HG03159 (cell line): Measurements from ENCODE around the gene TLR9.
"Not testable (repeated sequence)": the region's sequence is repeated elsewhere in the genome, so short reads cannot be mapped to it uniquely, and the experiment has no call there.

Source experiments
- ATAC-seq: cut with Tn5 transposase; IDR thresholded peaks from one replicate; pipeline ENCODE4 v1.9.1; 2021; ENCODE audit warnings: mild to moderate bottlenecking, moderate library complexity; ENCODE audit not compliant: unreplicated experiment

TLR9 gene

GRCh38 chr3:52196977-52197376 is 28.5 kb downstream of the TLR9 start:
- no peak for ATAC-seq

DNA sequence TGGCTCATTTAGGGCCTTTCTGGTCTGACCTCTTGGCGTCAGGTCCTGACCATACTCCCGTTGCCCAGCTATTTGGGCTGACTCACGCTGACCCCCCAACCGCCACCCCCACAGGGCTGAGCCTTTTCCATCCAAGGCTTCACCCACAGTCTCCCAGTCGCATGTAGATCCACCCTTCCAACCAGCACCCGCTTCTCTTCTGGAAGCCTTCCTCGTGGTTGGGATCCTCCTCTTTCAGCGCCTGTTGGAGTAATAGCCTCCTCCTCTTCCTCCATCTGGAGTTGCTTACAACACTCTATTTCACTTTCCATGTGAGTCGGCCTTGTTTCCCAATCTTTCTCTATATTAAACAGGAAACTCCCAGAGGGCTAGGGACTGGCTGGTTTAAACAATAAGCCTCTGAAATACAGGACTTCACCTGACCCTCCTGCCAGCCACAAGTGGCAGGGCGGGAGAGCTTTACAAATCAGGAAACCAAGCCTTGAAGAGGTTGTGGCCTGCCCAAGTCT is 29.6 kb downstream of the TLR9 start:
- ATAC-seq = no peak

- ATAC-seq = no peak
Observed at GRCh38 chr3:52195291-52195597, 30.2 kb downstream of the TLR9 start.

DNA sequence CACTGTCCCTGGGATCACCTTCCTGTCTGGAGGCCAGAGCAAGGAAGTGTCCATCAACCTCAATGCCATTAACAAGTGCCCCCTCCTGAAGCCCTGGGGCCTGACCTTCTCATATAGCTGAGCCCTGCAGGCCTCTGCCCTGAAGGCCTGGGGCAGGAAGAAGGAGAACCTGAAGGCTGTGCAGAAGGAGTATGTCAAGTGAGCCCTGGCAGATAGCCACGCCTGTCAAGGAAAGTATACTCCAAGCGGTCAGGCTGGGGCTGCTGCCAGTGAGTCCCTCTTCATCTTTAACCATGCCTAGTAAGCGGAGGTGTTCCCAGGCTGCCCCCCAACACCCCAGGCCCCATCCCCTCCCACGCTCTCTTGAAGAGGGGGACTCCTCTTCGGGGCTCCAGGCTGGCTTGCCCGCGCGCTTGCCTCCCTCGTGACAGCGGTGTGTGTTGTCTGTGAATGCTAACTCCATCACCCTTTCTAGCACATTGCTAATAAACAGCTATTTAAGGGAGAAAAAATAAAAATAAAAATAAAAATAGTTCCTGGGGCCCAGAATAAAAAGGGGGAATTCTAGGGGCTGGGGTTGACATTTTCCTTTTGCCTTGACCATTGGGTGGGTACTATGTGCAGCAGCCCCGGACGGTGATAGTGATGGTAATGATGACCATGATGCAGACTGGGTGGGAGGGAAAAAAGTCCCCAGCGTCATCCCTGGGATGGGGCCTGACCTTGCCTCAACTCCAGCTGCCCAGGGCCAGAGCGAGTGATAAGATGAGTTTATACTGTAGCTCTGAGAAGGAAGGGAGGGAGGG is 30.8 kb downstream of the TLR9 start:
- ATAC-seq = no peak

DNA sequence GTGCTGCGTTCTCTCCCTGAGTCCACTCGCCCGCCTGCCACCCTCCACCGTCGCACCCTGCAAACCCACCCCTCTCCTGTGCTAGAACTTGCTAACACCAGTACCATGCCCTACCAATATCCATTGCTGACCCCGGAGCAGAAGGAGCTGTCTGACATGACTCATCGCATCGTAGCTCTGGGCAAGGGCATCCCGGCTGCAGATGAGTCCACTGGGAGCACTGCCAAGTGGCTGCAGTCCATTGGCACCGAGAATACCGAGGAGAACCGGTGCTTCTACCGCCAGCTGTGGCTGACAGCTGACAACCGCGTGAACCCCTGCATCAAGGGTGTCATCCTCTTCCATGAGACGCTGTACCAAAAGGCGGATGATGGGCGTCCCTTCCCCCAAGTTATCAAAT is 32.4 kb downstream of the TLR9 start:
- ATAC-seq = no peak

DNA sequence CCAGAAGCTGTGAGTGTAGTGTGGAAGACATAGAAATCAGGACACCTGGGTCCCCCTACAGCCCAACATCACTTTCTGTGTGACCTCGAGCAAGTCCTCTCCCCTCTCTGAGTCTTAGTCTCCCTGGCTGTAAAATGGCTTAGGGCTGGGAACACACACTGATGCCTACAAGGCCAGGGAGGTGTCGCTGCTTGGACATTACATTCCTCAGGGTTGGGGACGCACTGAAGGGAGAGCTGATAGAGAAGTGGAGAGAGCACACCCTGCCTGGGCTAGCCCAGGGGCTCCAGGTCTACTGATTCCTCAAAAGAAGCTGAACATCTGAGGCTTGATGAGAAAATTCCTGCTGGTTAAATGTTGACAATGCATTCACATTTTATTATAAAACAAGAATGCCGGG is 33.8 kb downstream of the TLR9 start:
- ATAC-seq = no peak

DNA sequence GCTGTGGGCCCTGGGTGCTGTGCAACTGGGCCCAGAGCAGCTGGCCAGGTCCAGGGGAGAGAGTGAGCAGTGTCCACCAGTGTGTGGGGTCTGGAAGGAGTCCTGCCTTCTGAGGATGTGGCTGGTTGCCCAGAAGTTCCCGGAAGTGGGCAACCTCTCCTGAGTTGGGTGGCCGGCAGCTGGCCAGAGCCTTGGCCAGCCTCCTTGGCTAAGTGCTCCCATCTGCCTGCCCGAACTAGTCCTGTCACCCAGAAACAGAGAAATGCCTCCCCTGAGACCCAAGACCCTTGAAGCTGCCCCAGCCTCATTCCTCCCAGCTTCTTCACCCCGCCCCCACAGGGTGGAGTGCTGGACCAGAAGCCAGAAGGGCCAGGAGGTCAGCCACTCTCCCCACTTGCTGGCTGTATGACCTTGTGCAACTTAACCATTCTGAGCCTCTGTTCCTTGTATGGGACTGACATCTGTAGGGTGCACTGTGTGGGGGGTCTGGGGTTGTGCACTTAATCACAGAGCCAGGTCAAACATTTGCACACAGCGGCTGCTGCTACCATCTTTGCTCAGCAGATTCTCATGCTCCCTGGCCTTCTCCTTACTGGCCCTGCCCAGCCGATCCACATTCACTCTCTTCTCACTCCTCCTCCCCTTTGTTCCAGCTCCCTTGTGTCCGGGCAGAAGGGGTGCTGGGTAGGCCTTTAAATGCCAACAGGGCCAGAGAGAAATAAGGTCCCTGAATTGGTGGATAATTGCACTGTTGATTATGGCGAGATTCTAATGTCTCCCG is 35.0 kb downstream of the TLR9 start:
- no peak for ATAC-seq

DNA sequence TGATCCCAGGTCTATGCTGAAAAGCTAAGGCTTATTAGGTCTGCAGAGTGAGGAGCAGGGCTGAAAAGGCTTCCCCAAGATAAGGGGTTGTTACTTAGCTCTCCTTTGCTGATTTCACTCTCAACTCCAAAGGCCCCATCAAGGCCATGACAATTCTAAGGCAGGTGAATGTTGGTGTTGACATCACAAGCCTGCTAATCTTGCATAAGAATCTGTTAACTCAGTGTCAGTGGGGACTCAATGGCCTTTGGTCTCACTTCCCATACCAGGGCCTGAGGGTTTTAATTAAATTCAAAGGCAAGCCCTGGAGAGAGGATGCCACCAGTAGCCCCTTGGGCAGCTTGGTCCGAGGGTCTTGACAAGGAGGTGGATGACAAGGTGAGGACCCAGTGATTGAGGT is 36.9 kb downstream of the TLR9 start:
- no peak for ATAC-seq

GRCh38 chr3:52186729-52187128 is 38.7 kb downstream of the TLR9 start:
- ATAC-seq = no peak

- ATAC-seq = no peak
Observed at GRCh38 chr3:52185837-52186236, 39.6 kb downstream of the TLR9 start.

- ATAC-seq = no peak
Observed at GRCh38 chr3:52185311-52185710, 40.1 kb downstream of the TLR9 start.

- ATAC-seq = no peak
Observed at GRCh38 chr3:52184690-52185089, 40.8 kb downstream of the TLR9 start.

GRCh38 chr3:52183786-52184445 is 41.5 kb downstream of the TLR9 start:
- ATAC-seq = no peak

GRCh38 chr3:52182691-52183090 is 42.8 kb downstream of the TLR9 start:
- no peak for ATAC-seq

GRCh38 chr3:52182196-52182595 is 43.2 kb downstream of the TLR9 start:
- ATAC-seq = no peak

DNA sequence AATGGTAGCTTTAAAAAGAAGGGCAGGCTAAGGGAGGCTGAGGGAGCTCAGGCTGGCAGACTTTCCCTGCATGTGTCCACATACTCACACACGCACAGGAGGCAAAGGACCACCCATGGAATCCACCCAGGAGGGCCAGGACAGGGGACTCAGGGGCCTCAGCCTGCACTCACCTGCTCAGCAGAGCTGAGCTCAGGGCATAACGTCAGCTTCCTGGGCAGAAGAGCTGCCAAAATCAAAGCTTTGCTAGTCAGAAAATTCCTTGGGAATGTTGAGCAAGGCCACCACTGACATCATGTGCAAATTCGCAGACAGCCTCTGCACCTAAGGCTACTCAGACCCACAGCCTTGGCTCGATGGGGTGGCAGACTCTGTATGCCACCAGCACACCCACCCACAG is 43.9 kb downstream of the TLR9 start:
- ATAC-seq = no peak

- ATAC-seq = no peak
Observed at GRCh38 chr3:52178537-52178936, 46.9 kb downstream of the TLR9 start.

GRCh38 chr3:52178126-52178525 is 47.3 kb downstream of the TLR9 start:
- not testable (repeated sequence) for ATAC-seq

DNA sequence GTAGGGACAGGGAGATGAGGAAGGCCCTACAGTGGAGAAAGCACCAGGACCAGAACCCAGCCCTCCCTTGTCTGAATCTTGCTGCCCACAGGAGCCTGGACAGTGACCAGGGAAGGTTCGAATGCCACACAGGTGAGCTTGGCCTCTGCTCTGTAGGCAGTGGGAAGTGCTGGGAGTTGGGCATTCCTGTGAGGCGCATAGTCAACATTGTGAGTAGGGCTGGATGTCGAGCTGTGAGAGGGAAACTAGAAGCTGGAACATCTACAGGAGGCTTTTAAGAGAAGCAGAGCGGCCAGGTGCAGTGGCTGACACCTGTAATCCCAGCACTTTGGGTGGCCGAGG is 47.8 kb downstream of the TLR9 start:
- no peak for ATAC-seq

DNA sequence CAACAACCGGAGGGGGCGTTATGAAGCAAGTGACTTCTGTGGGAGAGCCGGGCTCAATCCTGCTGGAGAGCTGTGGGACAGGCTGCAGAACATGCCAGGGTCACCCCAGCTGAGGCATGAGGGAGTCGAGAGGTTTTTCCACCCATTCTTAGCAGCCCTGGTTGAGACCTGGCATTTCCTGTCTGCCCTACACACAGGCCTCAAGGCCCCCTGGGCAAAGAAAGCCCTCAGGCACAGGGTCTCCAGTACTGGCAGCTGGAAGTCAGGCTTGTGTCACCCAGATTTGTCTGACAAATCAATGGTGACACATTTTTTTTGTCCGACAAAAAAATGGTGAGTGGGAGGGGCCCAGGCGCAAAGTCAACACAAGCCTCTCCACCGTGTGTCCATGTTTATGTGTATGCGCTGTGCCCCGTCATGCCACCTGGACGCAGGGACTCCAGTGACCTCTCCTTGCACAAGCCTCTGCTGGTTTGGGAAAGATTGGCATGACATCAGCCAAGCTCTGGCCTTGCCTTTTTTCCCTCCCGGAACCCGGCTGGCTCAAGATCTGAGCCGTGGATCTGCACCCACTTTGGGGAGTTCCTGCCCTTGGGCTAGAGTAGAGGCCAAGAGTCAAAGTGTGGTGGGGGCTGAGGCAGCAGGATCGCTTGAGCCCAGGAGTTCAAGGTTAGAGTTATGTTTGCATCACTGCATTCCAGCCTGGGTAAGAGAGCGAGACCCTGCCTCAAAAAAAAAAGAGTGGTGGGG is 48.3 kb downstream of the TLR9 start:
- no peak for ATAC-seq

- no peak for ATAC-seq
Observed at GRCh38 chr3:52176180-52176752, 49.2 kb downstream of the TLR9 start.
